GM20000 (cell line): ENCODE measurements around the gene TRDN.

Experiments
- DNase-seq: peaks from one replicate; pipeline ENCODE4 v3.0.0; 2012; ENCODE audit warnings: low spot score
- TF ChIP-seq, protein P1 (sequence below): IDR thresholded peaks from 2 replicates; pipeline ENCODE4 v1.5.1; 2012; ENCODE audit warnings: mild to moderate bottlenecking, control low read depth; ENCODE audit errors: extremely low read depth, missing control alignments

Gene TRDN

DNA sequence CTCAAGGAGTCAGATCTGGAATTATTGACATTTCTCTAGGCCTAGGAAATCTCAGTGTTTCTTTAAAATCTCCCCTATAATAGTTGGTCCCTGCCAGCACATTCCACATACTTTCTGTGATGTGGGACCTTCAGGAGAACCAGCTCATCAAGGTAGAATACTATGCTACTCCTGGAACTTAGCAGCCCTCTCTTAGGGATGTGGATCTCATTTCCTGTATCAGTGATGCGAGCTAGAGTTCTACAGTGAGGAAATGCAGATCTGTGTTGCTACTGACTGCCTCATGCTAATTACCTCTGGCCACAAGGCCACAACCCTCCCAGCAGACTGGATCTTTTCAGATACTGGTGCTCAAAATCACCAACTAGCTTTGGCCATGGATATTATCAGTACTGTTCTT lies 446.9 kb downstream of the TRDN start:
- TF ChIP-seq, protein P1, sequence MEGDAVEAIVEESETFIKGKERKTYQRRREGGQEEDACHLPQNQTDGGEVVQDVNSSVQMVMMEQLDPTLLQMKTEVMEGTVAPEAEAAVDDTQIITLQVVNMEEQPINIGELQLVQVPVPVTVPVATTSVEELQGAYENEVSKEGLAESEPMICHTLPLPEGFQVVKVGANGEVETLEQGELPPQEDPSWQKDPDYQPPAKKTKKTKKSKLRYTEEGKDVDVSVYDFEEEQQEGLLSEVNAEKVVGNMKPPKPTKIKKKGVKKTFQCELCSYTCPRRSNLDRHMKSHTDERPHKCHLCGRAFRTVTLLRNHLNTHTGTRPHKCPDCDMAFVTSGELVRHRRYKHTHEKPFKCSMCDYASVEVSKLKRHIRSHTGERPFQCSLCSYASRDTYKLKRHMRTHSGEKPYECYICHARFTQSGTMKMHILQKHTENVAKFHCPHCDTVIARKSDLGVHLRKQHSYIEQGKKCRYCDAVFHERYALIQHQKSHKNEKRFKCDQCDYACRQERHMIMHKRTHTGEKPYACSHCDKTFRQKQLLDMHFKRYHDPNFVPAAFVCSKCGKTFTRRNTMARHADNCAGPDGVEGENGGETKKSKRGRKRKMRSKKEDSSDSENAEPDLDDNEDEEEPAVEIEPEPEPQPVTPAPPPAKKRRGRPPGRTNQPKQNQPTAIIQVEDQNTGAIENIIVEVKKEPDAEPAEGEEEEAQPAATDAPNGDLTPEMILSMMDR: no peak

DNA sequence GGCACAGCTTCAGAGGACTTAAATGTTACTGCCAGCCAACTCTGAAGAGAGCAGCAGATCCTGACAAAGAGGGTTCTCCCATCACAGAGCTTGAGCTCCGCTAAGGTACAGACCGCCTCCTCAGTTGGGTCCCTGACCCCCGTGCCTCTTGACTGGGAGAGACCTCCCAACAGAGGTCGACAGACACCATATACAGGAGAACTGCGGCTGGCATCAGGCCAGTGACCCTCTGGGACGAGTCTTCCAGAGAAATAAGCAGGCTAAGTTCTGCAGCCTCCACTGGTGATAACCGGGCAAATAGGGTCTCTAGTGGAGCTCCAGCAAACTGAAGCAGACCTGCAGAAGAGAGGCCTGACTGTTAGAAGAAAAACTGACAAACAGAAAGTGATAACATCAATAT lies 453.8 kb downstream of the TRDN start:
- TF ChIP-seq, protein P1: no peak
- DNase-seq: no peak

More for the DNA sequence above, 446.9 kb downstream of the TRDN start:
- no peak for DNase-seq

DNA sequence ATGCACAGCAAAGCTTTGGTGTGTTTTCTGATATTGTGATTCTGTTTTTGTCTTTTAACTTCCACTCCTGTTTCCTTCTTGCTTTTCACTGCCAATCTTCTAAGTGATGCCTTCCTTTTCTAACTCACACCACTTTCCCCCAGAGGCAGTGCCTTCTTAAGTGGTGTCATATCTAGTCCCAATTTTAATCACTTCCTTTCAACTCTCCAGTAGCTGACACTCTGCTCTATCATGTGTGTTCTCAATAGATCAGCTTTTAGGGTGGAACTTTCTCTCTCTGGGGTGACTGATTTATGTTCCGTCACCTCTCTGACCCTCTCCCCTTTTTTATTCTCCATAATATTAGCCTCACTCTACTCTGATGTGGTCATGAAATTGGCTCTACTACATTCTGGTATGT lies 460.0 kb downstream of the TRDN start:
- DNase-seq: no peak
- TF ChIP-seq, protein P1: no peak

DNA sequence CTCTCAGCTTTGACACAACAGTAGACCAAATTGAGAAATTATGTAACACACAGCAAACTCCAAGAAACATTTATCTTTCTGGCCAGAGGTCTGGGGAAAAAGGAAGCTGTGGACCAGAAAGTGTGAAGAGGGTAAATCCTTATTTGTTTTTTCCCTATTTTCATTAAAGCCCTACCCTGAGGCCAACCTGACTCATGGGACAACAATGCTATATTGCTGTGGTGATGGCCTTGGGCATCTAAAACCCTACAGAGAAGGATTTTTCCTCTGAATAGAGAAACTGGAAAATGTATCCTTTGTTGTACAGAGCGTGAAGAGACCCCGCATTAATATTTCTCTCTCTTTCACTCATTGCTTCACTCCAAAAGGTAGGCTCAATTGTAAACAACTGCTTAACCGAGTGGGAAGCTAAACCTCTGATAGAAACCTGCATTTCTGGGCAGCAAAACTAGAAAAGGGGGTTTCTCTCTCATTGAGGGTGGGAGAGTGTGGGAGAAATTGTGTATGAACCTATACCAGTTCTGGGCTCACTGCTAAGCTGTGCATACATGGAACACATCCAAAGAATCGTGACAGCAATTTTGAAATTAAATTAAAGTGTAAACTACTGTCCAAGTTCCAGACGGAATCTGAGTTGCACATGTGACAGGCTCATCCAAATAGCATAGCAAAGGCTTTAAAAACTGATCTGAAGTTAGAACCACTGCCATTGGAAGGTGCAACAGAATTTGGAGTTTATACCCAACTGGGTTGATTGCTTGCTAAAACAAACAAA lies 465.2 kb downstream of the TRDN start:
- DNase-seq: no peak
- TF ChIP-seq, protein P1: no peak

DNA sequence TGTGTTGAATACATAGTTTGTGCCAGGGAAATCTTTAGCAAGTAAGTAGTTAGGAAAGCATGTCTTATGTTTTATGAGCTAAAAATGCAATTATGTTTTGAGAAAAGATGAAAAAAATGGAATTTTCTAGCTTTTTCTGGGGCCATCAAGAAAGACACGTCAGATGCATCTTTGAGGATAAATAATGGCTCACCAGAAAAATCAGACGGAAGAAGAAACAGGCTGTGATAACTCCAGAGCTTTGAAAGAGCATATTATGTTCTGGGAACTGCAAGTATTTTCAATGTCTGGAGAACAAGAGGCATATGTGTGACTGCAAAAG lies 467.0 kb downstream of the TRDN start:
- TF ChIP-seq, protein P1: no peak
- no peak for DNase-seq

DNA sequence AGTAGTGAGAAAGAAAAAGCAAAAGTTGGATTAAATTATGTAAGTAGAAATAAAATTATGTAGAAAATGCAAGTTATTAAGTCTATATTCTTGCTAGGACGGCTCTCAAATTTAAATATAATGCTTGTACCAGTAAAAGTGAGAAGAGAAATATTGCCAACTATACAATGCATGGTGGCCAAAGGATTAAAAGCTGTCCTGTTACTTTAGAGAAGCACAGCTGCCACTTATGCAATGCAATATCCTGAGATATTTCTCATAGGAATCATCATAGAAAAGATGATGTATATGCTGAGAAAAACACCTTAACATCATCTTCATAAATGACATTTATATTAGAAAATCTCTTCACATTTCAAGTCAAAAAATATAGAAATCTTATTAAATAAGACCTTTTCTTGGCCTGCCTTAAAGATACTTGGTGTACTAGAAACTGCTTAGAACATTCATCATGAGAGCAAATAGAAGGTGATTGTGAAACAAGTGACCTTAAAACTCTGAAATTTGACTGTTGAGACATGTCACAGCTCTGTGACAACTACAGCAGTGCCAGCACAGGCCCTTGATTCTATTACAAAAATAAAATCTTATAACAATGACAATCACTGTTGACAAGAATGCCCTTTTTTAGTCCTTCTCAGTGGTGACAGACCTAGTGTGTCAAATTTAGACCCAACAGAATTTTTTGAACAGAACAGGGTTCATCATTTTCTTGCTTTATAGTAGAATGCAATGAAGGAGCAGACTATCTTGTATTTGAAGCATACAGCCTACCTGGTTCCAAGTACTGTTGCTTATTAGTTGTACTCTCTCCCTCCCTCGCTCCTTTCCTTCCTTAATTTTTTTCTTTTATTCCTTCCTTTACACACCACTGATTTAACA lies 467.6 kb downstream of the TRDN start:
- TF ChIP-seq, protein P1: no peak
- no peak for DNase-seq

DNA sequence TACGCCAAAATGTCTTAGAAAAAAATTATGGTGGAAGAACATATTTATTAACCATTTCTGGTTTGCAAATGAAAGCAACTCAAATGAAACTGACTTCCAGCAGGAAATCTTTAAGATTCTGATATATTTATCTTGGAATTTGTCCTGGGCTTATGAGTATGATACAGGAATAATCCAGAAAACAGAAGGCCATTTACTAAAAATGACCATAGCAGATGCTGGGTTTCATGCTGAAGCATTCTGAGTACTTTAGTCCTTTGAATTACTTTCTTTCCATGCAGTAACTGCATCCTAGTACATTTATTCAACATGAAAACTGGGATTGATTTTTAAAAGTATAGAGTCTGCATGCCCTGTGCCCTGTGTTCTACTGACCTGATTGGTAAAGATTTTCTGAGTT lies 468.3 kb downstream of the TRDN start:
- TF ChIP-seq, protein P1: no peak
- DNase-seq: no peak
